B cell (primary cell): Measurements from ENCODE around the gene SPTAN1.

Experiments used
- CTCF ChIP-seq: fragments of 200-600 bp; IDR thresholded peaks from one replicate; pipeline ENCODE4 v1.8.0; 2022; ENCODE audit warnings: antibody characterized with exemption, mild to moderate bottlenecking
- EZH2 ChIP-seq: IDR thresholded peaks from 2 replicates; pipeline ENCODE4 v1.6.1; 2012; ENCODE audit warnings: borderline replicate concordance, low read depth, mild to moderate bottlenecking, moderate library complexity, low read length; ENCODE audit not compliant: insufficient read depth, poor library complexity, severe bottlenecking

GRCh38 chr9:128631636-128632035 is 79.2 kb downstream of the SPTAN1 start:
- no peak for TF ChIP-seq CTCF
- TF ChIP-seq EZH2, result no peak
